Stimulated activated CD8-positive, alpha-beta memory T cell treated with anti-CD3 and anti-CD28 coated beads, Interleukin-4, amount 100 ng/mL, for 24 hours (primary cell): ENCODE data around the gene THSD7B.

ENCODE experiments used
- DNase-seq: peaks from one replicate; pipeline ENCODE4 v3.0.0-alpha.2; 2020; ENCODE audit warnings: low read depth

The THSD7B gene

DNA sequence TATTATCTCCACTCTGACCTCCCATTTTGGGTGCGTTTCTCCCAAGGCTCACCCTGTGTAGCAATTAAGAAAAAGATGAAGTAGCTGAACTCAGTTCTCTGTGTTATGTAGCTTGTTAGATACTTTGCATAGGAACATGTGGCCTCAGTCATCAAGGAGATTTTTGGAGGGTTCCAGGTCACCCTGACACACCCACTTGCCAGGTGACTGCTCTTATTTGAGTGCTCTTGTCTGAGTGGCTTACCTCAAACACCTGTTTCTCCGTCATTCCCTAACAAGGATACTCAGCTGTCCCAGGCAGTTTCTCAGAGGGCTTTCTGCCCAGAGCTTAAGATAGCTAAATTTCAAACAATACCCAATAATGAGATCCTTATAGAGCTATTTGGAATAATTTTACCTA is 621.7 kb downstream of the THSD7B start:
- no peak for DNase-seq

DNA sequence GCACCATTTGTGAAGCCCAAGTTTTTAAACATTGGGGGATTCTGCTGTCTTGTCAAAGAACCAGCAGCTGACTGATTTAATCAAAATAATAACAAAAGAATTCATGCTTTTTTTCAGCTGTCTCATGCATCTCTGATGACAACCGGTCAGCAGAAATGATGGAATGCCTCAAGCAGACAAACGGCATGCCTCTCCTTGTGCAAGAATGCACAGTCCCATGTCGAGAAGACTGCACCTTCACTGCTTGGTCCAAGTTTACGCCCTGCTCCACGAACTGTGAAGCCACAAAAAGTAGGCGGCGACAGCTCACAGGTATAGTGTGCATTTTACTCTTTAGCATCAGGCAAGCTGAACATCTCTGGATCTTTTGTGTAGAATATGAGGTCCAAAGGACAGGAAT is 640.2 kb downstream of the THSD7B start:
- no peak for DNase-seq

DNA sequence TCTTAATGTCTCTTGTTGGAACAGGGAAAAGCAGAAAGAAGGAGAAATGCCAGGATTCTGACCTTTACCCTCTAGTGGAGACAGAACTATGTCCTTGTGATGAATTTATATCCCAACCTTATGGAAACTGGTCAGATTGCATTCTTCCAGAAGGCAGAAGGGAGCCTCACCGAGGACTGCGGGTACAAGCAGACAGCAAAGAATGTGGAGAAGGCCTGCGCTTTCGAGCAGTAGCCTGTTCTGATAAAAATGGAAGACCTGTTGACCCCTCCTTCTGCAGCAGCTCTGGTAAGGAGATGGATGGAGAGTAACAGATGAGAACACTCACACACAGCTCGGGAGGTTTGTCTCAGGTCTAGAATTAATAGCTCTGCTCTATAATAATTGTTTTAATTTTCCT is 646.2 kb downstream of the THSD7B start:
- no peak for DNase-seq

GRCh38 chr2:137420744-137421143 is 655.4 kb downstream of the THSD7B start:
- DNase-seq, result no peak

- no peak for DNase-seq
These were observed 669.8 kb downstream of the THSD7B start for GRCh38 chr2:137435162-137435561.

DNA sequence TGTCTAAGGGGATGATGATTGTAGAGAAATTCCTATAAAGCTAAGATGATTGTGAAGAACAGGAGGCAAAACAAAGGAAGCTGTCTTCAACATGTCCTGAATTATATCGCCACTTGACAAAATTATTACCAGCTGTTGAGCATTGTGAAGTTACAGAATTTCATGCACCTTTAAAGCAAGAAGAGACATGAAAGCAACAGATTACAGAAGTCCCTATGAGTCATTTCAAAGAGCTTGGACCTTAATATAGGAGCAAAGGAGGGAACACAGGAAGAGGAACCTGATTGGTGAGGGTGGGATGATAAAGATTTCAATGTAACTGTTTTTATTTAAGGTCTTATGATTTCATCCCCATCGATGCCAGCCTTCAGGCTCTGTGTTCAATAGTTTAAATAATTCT is 672.0 kb downstream of the THSD7B start:
- no peak for DNase-seq

DNA sequence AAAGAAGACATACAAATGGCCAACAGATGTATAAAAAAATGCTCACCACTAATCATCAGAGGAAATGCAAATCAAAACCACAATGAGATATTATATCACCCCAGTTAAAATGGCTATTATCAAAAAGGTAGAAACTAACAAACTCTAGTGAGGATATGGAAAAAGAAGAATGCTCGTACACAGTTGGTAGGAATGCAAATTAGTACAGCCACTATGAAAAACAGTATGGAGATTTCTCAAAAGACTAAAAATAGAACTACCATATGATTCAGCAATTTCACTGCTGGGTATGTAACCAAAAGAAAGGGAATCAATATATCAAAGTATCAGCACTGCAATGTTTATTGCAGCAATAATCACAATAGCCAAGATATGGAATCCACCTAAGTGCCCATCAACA is 679.6 kb downstream of the THSD7B start:
- no peak for DNase-seq

GRCh38 chr2:137449454-137449853 is 684.1 kb downstream of the THSD7B start:
- DNase-seq, result no peak

DNA sequence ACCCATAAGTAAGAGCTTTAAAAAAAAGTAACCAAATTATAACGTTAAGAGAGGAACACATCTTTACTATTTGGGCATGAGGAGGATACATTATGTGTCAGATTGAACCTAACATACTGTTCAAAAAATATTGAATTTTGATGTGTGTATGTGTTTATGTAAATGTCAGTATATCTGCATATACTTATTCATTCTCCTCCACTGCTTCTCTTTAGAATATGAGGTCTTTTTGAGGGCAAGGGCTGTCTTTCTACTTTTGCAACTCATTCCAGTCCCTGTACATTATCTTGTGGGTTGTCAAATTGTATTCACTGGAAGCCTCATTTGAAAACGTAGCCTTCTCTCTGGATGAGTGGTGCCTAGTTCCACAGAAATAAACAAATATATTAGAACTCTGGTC is 689.5 kb downstream of the THSD7B start:
- no peak for DNase-seq

- no peak for DNase-seq
These were observed 702.0 kb downstream of the THSD7B start for GRCh38 chr2:137467246-137467862.

GRCh38 chr2:137493261-137493660 is 727.9 kb downstream of the THSD7B start:
- no peak for DNase-seq

DNA sequence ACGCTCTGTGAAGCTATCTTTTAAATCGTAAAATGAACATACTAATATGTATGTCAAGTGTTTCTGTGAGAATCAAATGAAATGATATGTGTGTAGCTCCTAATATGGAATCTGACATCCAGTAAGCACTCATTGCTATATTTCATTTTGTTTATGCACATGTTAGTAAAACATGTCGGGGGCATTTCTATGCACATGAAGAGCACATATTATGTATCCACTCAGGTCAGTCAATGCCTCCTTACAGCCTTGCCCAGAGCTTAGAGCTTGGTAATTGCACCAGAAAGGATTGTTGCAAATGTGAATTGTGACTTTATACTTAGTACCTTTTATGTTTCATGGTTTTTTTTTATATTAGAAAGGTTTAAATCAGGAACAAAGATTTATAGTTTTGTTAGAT is 735.3 kb downstream of the THSD7B start:
- DNase-seq, result no peak

- no peak for DNase-seq
These were observed 741.9 kb downstream of the THSD7B start for GRCh38 chr2:137507237-137507636.

GRCh38 chr2:137508739-137509384 is 743.5 kb downstream of the THSD7B start:
- no peak for DNase-seq

- no peak for DNase-seq
These were observed 746.2 kb downstream of the THSD7B start for GRCh38 chr2:137511526-137511925.

GRCh38 chr2:137521653-137522619 is 756.6 kb downstream of the THSD7B start:
- DNase-seq, result no peak

- DNase-seq, result no peak
These were observed 757.3 kb downstream of the THSD7B start for GRCh38 chr2:137522620-137523011.

DNA sequence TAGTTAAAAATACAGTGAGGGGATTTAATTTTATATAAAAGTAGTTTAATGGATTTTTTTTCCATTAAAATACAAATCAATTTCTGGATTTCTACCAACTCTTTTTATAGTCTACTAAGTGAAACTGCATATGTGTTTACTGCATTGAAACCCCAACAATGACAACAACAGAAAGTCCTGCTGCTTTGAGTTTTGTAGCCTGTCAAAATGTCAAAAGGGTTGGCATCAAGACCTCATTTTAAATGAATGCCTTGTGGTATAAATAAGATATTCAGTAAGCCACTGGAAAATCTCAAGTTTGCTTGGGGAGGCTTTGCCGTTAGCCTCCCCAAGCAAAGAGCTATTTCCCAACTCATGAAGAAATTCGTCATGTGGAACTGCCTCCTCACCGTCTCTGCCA is 758.6 kb downstream of the THSD7B start:
- no peak for DNase-seq

DNA sequence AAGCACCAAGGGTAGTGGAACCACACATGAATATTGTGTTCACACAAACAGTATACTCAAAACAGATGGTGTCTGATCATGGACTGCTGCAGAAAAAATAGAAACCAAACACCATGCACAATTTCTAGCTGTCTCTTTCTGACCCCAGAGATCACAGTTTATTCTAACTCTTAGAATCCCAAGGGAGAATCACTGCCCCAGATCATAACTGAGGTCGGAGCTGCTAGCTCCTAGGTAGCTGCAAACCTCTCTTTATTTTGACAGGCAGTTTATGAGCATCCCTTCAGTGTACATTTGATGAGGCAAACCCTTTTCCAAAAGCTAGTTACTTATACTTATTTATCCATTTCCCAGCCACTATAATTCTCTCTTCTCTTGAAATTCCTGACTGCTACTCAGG is 759.8 kb downstream of the THSD7B start:
- no peak for DNase-seq

- DNase-seq, result no peak
These were observed 760.4 kb downstream of the THSD7B start for GRCh38 chr2:137525641-137526190.

GRCh38 chr2:137535897-137536296 is 770.6 kb downstream of the THSD7B start:
- DNase-seq, result no peak

DNA sequence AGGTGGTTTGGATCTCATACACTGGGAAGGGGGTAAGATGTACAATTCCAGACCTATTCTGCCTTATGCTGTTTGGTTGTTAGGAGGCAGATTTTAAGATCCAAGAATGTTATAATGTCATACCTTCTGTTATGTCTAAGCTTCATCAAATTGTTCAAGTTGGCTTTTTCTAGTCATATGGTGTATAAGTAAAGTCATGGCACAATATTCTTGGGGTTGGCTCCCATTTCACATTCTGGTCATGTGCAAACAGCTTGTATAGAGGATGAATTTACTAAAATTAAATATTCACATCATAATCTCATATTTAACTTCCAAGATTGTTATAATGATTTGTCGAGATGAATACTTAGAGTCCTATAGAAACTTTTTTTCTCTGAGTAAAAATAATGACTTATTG is 774.0 kb downstream of the THSD7B start:
- no peak for DNase-seq

GRCh38 chr2:137547842-137548241 is 782.5 kb downstream of the THSD7B start:
- DNase-seq, result no peak
